GM18870 (cell line): ENCODE results near the gene HTD2.

ENCODE experiments used
- ATAC-seq: cut with Tn5 transposase; IDR thresholded peaks from one replicate; pipeline ENCODE4 v1.9.1; 2021; ENCODE audit warnings: moderate library complexity; ENCODE audit not compliant: unreplicated experiment

The HTD2 gene

GRCh38 chr3:58355179-58355578, 48.9 kb downstream of the HTD2 start:
- ATAC-seq: no peak

GRCh38 chr3:58356054-58356453, 49.7 kb downstream of the HTD2 start:
- ATAC-seq: no peak

GRCh38 chr3:58357402-58357801, 51.1 kb downstream of the HTD2 start:
- ATAC-seq: no peak

GRCh38 chr3:58358092-58358491, 51.8 kb downstream of the HTD2 start:
- no peak for ATAC-seq

GRCh38 chr3:58358808-58359207, 52.5 kb downstream of the HTD2 start:
- no peak for ATAC-seq

GRCh38 chr3:58359621-58360020, 53.3 kb downstream of the HTD2 start:
- ATAC-seq: no peak

- no peak for ATAC-seq
These were observed 55.5 kb downstream of the HTD2 start for GRCh38 chr3:58361866-58362265.

- ATAC-seq: no peak
These were observed 60.4 kb downstream of the HTD2 start for GRCh38 chr3:58366699-58367098.

- ATAC-seq: no peak
These were observed 62.7 kb downstream of the HTD2 start for GRCh38 chr3:58369038-58369437.
